ENCODE data around the gene ADAMTS12. TPM values are rescaled to one million over a fixed set of nuclear protein-coding genes. Genes with fewer than 3 reads are reported as not detected.

Gene ADAMTS12
- polyA plus RNA-seq, 1 donor from 2014 or later: 0.07 TPM

- Histone ChIP-seq H3K4me3 (ENCODE audit: low read length) (no peak overlapping the region), H3K4me2 (ENCODE audit: low read length) (no peak overlapping the region), H4K20me1 (ENCODE audit: insufficient read depth) (no peaks in the 10 kb centered on the region), H3K9me3 (ENCODE audit: low read length) (no peaks in the 10 kb centered on the region), H3K79me2 (replicated peaks; ENCODE audit: insufficient read depth, low read length) (no peaks in the 10 kb centered on the region), H3F3A (ENCODE audit: insufficient read depth, low read length, poor library complexity, severe bottlenecking) (no peaks in the 10 kb centered on the region), H2AFZ (ENCODE audit: low read depth, low read length) (no peak overlapping the region), H3K27ac (ENCODE audit: low read length) (no peak overlapping the region), H3K9me2 (ENCODE audit: insufficient read depth, low read length) (no peaks in the 10 kb centered on the region), H3K27me3 (ENCODE audit: insufficient read depth, low read depth, low read length) (no peaks in the 10 kb centered on the region), H3K36me3 (ENCODE audit: insufficient read depth, low read length) (no peaks in the 10 kb centered on the region), H3K9ac (ENCODE audit: low read length) (no peak overlapping the region)
- TF ChIP-seq REST (IDR thresholded peaks at IDR 0.05; ENCODE audit: borderline replicate concordance) (no peak), MXI1 (conservative IDR thresholded peaks at IDR 0.05; ENCODE audit: poor library complexity, severe bottlenecking) (no peak), EZH2 (IDR thresholded peaks at IDR 0.05; ENCODE audit: borderline replicate concordance, insufficient read depth, low read length, poor library complexity, severe bottlenecking) (no peak), TAF1 (IDR thresholded peaks at IDR 0.05; ENCODE audit: low read depth) (no peak), SMC3 (conservative IDR thresholded peaks at IDR 0.05; ENCODE audit: poor library complexity) (no peak), RAD21 (conservative IDR thresholded peaks at IDR 0.05) (no peak), POLR2AphosphoS5 (IDR thresholded peaks at IDR 0.05) (no peak), CTCF (IDR thresholded peaks at IDR 0.05; ENCODE audit: poor library complexity, severe bottlenecking) (no peak), EP300 (conservative IDR thresholded peaks at IDR 0.05; ENCODE audit: poor library complexity, severe bottlenecking) (no peak)
Measured at GRCh38 chr5:33488558-33489355, 403.0 kb downstream of the ADAMTS12 start.

- Histone ChIP-seq H3F3A (ENCODE audit: insufficient read depth, low read length, poor library complexity, severe bottlenecking) (no peaks in the 10 kb centered on the region), H3K79me2 (replicated peaks; ENCODE audit: insufficient read depth, low read length) (no peaks in the 10 kb centered on the region), H2AFZ (ENCODE audit: low read depth, low read length) (no peak overlapping the region), H3K36me3 (ENCODE audit: insufficient read depth, low read length) (no peaks in the 10 kb centered on the region), H3K27me3 (ENCODE audit: insufficient read depth, low read depth, low read length) (no peaks in the 10 kb centered on the region), H3K9me3 (ENCODE audit: low read length) (no peaks in the 10 kb centered on the region), H3K4me2 (ENCODE audit: low read length) (no peak overlapping the region), H3K9me2 (ENCODE audit: insufficient read depth, low read length) (no peaks in the 10 kb centered on the region), H4K20me1 (ENCODE audit: insufficient read depth) (no peaks in the 10 kb centered on the region), H3K4me3 (ENCODE audit: low read length) (no peak overlapping the region), H3K9ac (ENCODE audit: low read length) (no peak overlapping the region), H3K27ac (ENCODE audit: low read length) (no peak overlapping the region)
- no peak for TF ChIP-seq EZH2 (IDR thresholded peaks at IDR 0.05; ENCODE audit: borderline replicate concordance, insufficient read depth, low read length, poor library complexity, severe bottlenecking)
- TF ChIP-seq POLR2AphosphoS5 (IDR thresholded peaks at IDR 0.05): no peak
- TF ChIP-seq SMC3 (conservative IDR thresholded peaks at IDR 0.05; ENCODE audit: poor library complexity): no peak
- no peak for TF ChIP-seq REST (IDR thresholded peaks at IDR 0.05; ENCODE audit: borderline replicate concordance)
- no peak for TF ChIP-seq TAF1 (IDR thresholded peaks at IDR 0.05; ENCODE audit: low read depth)
- no peak for TF ChIP-seq CTCF (IDR thresholded peaks at IDR 0.05; ENCODE audit: poor library complexity, severe bottlenecking)
- no peak for TF ChIP-seq EP300 (conservative IDR thresholded peaks at IDR 0.05; ENCODE audit: poor library complexity, severe bottlenecking)
- no peak for TF ChIP-seq MXI1 (conservative IDR thresholded peaks at IDR 0.05; ENCODE audit: poor library complexity, severe bottlenecking)
- TF ChIP-seq RAD21 (conservative IDR thresholded peaks at IDR 0.05): no peak
Measured at GRCh38 chr5:33487236-33487635, 404.6 kb downstream of the ADAMTS12 start.

All from neural cell (in vitro differentiated cells).